ENCODE results near the gene OR8A1.

DNA sequence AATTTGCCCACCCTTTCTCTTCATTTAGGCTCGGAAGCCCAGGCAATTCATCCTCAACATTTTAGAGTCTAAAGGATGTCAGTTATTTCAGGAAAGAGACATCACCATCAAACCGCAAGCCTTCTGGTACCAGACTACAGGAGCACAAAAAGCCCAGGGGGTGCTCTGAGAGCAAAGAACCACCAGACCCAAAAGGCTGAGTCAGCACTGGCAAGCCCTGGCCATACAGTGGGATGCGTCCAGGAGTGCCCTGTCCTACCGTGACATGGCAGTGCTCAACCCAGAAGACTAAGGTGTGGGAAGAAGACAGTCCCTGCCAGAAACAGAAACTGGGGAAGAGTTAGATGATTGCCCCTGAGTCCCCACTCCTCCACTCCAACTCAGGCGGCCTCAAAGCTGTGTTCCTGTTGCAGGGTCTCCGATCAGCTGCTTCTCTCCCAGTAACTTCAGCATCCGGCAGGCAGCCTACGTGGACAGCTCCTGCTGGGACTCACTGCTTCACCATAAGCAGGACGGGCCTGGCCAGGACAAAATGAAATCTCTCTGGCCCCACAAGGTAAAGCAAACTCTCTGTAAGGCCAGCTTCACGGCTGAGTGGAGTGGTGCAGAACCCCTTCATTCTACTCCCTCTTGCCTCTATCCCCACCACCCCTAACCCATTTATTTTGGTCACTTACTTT lies 42.9 kb downstream of the OR8A1 start:
- TF ChIP-seq POLR2A (IDR thresholded peaks at IDR 0.05; ENCODE audit: low read length) (no peak), GATA1 (IDR thresholded peaks at IDR 0.05; ENCODE audit: low read depth, low read length) (no peak)

Measured in erythroblast (primary cell).